ENCODE data around the gene HTR2C.
"Not testable (repeated sequence)": the region's sequence is repeated elsewhere in the genome, so short reads cannot be mapped to it uniquely, and the experiment has no call there.

Gene HTR2C

DNA sequence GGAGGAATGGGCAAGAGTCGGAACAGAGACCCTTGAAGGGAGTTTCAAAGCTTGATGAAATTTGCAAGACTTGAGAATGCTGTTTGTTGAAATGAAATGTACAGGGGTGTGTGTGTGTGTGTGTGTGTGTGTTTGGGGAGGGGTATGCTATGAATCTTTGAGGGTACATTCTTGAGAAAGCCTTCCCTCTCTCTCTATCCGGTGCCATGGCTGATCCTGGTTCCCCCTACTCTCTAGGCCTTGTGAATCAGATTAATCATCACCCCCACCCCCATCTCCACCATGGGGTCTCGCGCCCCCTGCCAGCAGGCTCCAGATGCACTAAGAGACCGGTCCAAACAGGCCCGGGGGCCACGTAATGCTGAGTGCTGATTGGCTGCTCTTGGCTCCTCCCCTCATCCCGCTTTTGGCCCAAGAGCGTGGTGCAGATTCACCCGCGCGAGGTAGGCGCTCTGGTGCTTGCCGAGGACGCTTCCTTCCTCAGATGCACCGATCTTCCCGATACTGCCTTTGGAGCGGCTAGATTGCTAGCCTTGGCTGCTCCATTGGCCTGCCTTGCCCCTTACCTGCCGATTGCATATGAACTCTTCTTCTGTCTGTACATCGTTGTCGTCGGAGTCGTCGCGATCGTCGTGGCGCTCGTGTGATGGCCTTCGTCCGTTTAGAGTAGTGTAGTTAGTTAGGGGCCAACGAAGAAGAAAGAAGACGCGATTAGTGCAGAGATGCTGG, at the start of gene HTR2C:
Gene HTR2C (plus strand): TSS at position 441 of the 729 bp plus-strand sequence. CDS start 142,851 bp downstream, outside the sequence.
- DNase-seq (ENCODE audit: low read depth, low spot score) = no peak

DNA sequence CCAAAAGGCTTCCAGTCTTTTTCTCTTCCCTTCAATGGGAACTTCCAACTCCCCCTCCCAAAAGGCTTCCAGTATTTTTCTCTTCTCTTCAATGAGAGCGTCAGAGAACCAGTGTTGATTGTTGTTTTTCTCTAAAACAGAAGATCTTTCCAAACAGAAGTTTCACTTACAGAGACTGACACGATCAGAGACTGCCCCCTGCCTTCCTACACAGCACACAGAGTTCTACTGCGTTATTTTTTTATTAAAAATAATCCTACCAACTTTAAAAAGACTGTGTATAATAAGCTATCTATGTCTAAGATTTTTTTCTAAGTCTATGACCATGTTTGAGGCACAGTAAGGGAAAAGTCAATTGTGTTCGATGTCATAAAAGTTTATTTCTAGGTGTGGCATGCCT, 3.5 kb upstream of the HTR2C start:
- DNase-seq (ENCODE audit: low read depth, low spot score) = no peak

- no peak for DNase-seq (ENCODE audit: low read depth, low spot score)
These were observed 2.2 kb upstream of the HTR2C start for GRCh38 chrX:114581528-114582263.

- DNase-seq (ENCODE audit: low read depth, low spot score) = no peak
These were observed 1.6 kb upstream of the HTR2C start for GRCh38 chrX:114582264-114582632.

DNA sequence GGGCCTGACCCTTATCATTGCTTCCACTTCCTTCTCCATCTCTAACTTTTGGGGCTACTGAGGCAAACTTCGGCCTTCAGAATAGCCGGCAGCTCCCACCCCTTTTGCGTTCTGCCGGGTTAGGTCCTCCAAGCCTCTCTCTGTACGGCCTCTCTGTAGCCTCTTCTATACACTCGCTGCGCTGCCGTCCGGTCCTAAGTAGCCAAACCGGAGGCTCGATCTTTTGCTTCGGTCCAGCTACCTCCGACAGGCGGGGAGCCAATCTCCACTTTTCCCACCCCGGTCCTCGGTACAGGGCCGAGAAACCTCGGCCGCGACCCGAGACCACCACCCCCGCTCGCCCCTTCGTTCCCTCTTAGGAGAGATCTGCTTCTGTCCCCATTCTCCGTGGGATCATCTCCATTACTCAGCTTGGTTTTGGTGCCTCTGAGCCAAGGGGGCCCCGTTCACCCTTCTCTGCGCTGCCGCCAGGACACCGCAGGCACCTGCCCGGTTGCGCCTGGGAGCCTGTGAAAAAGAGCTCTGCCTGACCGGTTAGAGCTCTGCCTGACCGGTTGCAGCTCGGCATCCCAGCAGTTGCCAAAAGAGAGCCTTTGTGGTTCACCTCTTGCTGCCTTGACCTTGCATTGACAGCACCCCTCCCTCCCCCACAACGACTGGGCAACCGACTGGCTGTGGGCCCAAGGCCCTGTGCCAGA, 1.0 kb upstream of the HTR2C start:
- DNase-seq (ENCODE audit: low read depth, low spot score) = no peak

DNA sequence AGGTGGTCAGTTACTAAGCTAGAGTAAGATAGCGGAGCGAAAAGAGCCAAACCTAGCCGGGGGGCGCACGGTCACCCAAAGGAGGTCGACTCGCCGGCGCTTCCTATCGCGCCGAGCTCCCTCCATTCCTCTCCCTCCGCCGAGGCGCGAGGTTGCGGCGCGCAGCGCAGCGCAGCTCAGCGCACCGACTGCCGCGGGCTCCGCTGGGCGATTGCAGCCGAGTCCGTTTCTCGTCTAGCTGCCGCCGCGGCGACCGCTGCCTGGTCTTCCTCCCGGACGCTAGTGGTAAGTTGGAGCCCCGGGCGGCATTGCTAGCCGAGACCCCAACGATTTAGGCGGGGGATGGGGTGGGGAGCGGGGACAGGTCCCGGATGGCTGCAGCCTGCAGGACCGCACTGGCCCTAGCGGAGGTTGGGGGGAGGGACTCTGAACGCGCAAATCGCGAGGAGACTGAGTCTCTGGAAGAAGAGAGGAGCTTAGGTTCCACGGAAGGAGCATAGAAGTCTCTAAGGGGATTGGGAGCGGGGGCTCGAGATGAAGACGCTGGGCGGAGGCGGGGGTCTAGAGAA, 573 bp downstream of the HTR2C start:
- no peak for DNase-seq (ENCODE audit: low read depth, low spot score)

GRCh38 chrX:114584983-114585842, 1.3 kb downstream of the HTR2C start:
- no peak for DNase-seq (ENCODE audit: low read depth, low spot score)

DNA sequence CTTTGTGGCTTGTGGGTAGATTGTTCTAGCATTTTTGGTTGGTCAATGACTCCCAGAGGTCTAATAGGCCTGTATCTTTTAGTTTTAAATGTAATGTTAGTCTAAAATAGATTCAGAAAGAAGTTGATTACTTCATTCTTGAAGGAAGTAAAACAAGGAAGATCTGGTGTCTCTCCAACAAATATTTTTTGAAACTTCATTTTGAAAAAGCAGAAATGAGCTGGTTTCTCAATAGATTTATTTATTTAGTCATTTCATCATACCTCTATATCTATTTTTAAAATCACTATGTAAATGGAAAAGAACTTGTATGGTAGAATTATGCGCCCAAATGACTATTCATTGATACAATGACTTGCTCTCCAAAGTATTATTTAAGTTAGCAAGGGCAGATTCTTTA, 7.2 kb downstream of the HTR2C start:
- no peak for DNase-seq (ENCODE audit: low read depth, low spot score)

GRCh38 chrX:114599305-114599704, 15.4 kb downstream of the HTR2C start:
- no peak for DNase-seq (ENCODE audit: low read depth, low spot score)

DNA sequence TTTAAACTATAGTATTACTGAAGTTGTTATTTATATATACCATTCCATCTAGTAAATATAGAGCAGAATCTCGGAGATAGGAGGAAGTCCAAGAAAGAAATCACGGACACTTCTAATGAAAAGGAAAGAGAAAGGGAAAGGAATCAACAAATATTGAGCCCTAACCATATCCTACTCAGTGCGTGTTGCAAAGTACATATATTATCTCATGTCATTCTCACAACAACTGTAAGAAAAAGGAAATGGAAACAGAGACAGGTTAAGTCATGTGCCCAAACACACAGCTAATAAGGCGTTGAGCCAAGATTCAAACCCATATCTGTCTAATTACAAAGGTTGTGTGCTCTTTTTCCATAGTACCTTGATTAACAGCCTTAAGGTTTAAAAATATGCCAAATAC, 16.0 kb downstream of the HTR2C start:
- DNase-seq (ENCODE audit: low read depth, low spot score) = no peak

DNA sequence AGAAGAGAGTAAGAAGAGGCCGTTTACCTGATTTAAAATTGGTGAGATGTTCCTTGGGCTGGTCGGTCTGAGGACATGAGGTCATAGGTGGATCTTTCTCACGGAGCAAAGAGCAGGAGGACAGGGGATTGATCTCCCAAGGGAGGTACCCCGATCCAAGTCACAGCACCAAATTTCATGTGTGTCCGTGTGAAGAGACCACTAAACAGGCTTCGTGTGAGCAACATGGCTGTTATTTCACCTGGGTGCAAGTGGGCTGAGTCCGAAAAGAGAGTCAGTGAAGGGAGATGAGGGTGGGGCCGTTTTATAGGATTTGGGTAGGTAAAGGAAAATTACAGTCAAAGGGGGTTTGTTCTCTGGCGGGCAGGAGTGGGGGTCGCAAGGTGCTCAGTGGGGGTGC, 22.7 kb downstream of the HTR2C start:
- not testable (repeated sequence) for DNase-seq (ENCODE audit: low read depth, low spot score)

DNA sequence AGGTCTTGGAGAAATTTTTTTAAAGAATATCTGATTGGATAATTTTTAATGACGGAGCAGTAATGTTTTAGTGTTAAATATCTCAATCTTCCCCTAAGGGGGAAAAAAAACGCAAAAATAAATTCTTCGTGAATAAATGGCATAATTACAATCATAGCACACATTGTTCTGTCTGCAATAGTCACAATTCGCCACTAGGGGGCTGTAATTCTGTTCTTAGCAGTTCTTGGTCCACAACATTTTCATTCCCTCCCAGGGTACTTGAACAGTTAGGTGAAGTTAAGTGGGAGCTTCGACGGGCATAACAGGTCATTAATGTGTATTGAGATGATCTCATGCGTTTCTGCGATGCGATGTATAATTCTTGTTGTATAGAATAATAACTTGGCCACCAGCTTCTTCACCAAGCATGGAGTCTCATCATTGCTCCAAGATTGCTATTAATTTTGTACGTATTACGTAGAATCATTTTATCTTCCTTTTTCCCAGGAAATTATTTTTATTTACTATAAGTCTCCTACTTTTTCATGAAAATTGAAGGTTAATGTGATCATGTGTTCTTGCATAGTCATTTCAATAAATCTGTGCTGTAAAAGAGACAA, 27.2 kb downstream of the HTR2C start:
- DNase-seq (ENCODE audit: low read depth, low spot score) = no peak

GRCh38 chrX:114615765-114616164, 31.9 kb downstream of the HTR2C start:
- DNase-seq (ENCODE audit: low read depth, low spot score) = no peak

DNA sequence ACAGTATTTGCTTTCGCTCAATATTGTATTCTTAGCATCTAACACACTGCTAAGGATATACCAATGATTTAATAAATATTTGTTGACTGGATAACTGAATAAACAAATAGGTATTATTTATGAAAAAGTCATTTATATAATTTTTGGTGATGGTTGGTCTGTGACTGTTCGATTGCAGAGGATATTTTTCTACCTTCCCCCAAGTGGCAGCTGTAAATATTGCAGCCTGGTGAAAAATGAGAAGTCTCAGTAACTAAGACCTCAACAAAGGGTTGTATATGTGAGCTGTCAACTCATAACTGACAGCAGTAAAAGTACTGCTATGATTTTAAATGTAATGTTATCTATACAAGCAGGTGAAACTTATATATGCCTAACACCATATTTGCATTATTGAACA, 36.0 kb downstream of the HTR2C start:
- DNase-seq (ENCODE audit: low read depth, low spot score) = no peak

- no peak for DNase-seq (ENCODE audit: low read depth, low spot score)
These were observed 42.4 kb downstream of the HTR2C start for GRCh38 chrX:114626323-114626722.

- DNase-seq (ENCODE audit: low read depth, low spot score) = no peak
These were observed 52.1 kb downstream of the HTR2C start for GRCh38 chrX:114635986-114636385.

DNA sequence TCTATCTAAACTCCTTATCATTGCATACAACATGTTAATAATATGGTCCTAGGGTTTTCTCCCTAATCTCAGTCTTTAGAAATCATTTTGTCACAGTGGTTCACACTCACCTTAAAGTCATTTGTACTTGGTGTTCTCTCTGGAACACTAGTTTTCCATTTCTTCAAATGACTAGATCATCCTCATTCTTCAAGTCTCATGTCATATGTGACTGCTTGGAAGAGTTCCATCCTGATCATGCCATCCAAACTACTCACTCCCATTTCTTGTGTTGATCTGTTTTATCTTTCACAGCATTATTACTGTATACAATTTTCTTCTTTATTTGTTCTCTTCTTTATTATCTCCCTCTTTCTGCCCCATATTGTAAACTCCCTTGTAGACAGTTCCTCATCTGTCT, 66.5 kb downstream of the HTR2C start:
- no peak for DNase-seq (ENCODE audit: low read depth, low spot score)

- DNase-seq (ENCODE audit: low read depth, low spot score) = no peak
These were observed 91.5 kb downstream of the HTR2C start for GRCh38 chrX:114675365-114675764.

GRCh38 chrX:114700533-114700932, 116.6 kb downstream of the HTR2C start:
- not testable (repeated sequence) for DNase-seq (ENCODE audit: low read depth, low spot score)

GRCh38 chrX:114709406-114709805, 125.5 kb downstream of the HTR2C start:
- DNase-seq (ENCODE audit: low read depth, low spot score) = no peak

DNA sequence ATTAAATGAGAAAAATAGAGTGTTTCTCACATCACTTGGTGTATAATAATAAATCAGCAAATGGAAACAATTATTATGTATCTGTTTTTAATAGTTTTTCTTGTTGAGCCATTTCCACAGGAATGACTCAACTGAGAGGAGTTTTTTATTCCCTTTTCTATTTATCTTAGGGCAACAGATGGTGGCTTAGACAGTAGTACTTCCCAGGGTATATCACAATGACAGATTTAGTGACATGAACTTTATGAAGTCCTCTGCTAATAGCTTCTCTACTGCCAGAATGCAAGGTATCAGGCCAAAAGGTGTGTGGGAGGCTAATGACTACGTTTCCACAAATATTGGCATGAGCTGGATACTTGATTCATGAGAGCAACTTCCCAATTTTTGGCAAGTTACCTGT, 126.7 kb downstream of the HTR2C start:
- DNase-seq (ENCODE audit: low read depth, low spot score) = no peak
